ENCODE measurements around the gene GAMT. TPM values are rescaled to one million over a fixed set of nuclear protein-coding genes. Genes with fewer than 3 reads are reported as not detected.

Gene GAMT
- total and polyA plus RNA-seq, 3 donors from 2014 or later = 92.2 to 191 (median 144) TPM

DNA sequence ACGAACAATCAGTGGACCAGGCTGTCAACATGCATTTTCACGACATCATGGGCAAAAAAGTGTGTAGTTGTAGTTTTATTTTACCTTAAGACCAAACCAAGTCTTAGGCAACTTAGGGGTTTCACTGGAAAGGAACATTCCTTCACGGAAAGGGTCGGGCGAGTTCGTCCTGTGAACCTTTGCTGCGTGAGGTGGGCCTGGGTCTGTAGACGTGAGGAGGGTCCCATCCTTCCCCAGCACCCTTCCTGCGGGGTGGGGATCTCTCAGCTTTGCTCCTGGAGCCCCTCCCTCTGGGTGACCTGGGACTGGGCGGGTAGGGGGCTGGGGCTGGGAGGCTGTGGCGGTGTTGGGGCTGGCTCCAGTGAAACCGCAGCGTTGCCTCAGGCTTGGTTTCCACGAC, 24.6 kb upstream of the GAMT start:
- WGBS, 2 donors = 90 to 94% methylated on average over 9 to 14 of the region's 14 CpGs
- no peak for DNase-seq

DNA sequence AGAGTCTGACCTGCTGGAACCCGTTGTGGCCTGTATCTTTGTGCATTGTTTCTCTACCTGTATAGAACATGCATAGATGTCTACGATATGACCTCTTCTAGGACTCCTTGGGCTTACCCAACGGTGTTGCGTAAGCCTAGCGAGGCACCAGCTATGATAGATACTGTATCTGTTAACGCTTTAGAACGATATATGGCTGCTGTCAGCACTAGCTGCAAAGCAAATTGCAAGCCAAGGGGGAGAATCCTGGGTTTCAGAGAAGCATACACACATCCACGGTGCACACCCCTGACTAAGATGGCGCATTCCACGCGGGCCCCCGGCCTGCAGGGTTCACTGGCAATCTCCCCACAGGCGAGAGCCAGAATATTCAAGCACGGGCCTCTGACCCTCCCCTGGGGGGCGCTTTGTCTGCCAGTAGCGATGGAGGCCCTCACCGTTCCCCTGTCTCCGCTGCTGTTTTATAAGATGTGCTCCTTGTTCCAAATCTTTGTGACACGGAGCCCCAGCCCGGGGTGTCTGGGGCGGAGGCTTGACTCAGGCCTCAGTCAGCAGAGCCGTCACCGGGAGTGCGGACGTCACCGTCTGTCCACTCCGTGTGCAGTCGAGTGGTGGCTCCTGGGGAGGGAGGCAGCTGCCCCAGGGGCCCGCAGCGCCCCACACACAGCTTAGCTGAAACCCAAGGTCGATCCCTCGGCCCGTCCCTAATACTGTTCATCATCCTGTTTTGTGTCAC, 23.9 kb upstream of the GAMT start:
- TF ChIP-seq, protein P1, sequence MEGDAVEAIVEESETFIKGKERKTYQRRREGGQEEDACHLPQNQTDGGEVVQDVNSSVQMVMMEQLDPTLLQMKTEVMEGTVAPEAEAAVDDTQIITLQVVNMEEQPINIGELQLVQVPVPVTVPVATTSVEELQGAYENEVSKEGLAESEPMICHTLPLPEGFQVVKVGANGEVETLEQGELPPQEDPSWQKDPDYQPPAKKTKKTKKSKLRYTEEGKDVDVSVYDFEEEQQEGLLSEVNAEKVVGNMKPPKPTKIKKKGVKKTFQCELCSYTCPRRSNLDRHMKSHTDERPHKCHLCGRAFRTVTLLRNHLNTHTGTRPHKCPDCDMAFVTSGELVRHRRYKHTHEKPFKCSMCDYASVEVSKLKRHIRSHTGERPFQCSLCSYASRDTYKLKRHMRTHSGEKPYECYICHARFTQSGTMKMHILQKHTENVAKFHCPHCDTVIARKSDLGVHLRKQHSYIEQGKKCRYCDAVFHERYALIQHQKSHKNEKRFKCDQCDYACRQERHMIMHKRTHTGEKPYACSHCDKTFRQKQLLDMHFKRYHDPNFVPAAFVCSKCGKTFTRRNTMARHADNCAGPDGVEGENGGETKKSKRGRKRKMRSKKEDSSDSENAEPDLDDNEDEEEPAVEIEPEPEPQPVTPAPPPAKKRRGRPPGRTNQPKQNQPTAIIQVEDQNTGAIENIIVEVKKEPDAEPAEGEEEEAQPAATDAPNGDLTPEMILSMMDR (IDR thresholded peaks at IDR 0.05) = no peak
- no peak for TF ChIP-seq POLR2A (IDR thresholded peaks at IDR 0.05)
- Histone ChIP-seq H3K4me3 (no peak overlapping the region), H3K4me1 (peaks cover 21% of the 10 kb centered on the region), H3K36me3 (ENCODE audit: low read depth, missing control alignments) (no peaks in the 10 kb centered on the region), H3K27me3 (no peaks in the 10 kb centered on the region), H3K9me3 (no peaks in the 10 kb centered on the region), H3K27ac (no peak overlapping the region)
- no peak for DNase-seq
- WGBS, 2 donors = 84 to 85% methylated on average over 26 to 33 of the region's 33 CpGs
- intact Hi-C loops (cut with DNase I; ENCODE audit: low total_unique reads) = no loop called here

More for the DNA sequence above, 24.6 kb upstream of the GAMT start:
- no peaks in the 10 kb centered on the region for H3K27me3 ChIP-seq
- peaks cover 21% of the 10 kb centered on the region for H3K4me1 ChIP-seq
- intact Hi-C loops (cut with DNase I; ENCODE audit: low total_unique reads) = no loop called here
- H3K9me3 ChIP-seq = no peaks in the 10 kb centered on the region
- TF ChIP-seq POLR2A (IDR thresholded peaks at IDR 0.05) = no peak
- TF ChIP-seq, protein P1 (IDR thresholded peaks at IDR 0.05) = no peak
- no peak overlapping the region for H3K27ac ChIP-seq
- H3K4me3 ChIP-seq = no peak overlapping the region
- H3K36me3 ChIP-seq (ENCODE audit: low read depth, missing control alignments) = no peaks in the 10 kb centered on the region

DNA sequence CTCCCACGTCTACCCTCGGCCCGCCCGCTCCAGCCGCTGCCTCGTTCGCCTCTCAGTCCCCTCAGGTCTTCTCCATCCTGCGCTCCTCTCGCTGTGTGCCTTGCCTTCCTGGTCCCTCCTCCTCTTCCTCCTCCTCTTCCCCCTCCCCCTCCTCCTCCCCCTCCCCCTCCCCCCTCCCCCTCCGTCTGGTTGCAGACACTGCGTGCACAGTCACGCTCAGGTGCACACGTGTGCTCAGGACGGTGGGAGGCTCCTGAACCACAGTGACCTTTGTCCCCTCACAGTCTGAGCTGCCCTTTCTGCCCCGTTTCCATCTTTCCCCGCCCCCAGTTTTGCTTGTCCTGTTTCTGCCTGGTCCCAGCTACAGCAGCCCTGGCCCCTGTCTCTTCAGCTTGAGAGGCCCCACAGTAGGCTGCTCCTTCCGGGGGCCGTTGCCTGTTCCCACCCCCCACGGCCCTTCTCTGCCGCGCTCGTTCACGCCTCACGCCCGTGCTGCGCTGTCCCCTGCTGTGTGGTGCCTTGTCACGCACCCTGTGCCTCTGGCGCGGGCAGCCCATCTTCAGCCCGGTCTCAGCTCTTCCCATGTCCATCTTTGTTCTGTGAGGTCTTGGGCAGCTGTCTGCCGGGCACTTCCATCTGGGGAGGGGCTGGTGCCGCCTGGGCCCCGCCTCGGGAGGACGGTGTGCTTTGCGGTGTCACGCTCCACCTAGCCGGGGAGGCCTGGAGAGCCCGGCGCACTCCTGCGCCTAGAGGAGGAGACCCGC, 23.0 kb upstream of the GAMT start:
- no peak for TF ChIP-seq POLR2A (IDR thresholded peaks at IDR 0.05)
- TF ChIP-seq, protein P1 (IDR thresholded peaks at IDR 0.05) = no peak
- H3K27ac ChIP-seq = no peak overlapping the region
- H3K36me3 ChIP-seq (ENCODE audit: low read depth, missing control alignments) = no peaks in the 10 kb centered on the region
- 85 to 86% methylated on average over 28 to 42 of the region's 42 CpGs for WGBS, 2 donors
- intact Hi-C loops (cut with DNase I; ENCODE audit: low total_unique reads) = no loop called here
- no peaks in the 10 kb centered on the region for H3K9me3 ChIP-seq
- H3K27me3 ChIP-seq = no peaks in the 10 kb centered on the region
- H3K4me1 ChIP-seq = peaks cover 12% of the 10 kb centered on the region
- no peak overlapping the region for H3K4me3 ChIP-seq
- no peak for DNase-seq

DNA sequence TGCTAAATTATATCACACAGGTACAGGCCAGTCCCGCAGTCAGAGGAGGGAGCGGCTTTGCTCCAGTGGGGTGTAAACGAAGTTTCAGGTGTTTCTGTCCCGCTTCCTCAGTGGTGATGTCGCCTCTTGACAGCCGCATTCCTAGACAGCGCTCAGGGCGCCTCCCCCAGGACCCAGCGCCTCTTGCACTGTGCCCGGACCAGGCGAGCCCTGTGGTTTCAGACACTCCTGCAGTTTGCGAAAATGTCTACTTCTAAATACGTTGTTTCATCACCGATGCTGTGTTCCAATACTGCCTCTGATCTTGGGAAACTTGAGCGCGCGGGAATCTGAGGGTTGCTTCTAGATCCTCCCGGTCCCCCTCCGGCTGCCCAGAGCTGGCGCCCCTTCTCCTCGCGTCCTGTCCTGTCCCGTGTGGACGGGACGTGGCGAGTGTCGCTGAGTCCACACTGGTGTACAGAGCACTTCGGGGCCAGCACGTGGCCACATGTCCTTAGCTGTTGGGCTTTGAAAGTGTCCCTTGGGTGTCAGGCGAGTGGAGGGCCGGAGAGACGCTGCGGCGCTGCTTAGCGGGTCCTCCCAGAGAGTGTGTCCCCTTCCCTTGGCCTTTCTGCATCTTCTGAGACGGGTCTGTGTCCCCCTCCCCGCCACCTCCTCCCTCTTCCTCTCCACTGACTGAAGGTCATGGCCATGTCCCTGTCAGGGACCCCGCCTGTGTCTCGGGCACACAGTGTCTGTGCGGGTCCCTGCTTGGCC, 22.3 kb upstream of the GAMT start:
- Histone ChIP-seq H3K4me1 (peaks cover 7% of the 10 kb centered on the region), H3K9me3 (no peaks in the 10 kb centered on the region), H3K27me3 (no peaks in the 10 kb centered on the region), H3K4me3 (no peak overlapping the region), H3K27ac (no peak overlapping the region), H3K36me3 (ENCODE audit: low read depth, missing control alignments) (no peaks in the 10 kb centered on the region)
- no peak for DNase-seq
- WGBS, 2 donors = 88 to 91% methylated on average over 24 to 40 of the region's 40 CpGs
- TF ChIP-seq, protein P1 (IDR thresholded peaks at IDR 0.05) = no peak
- TF ChIP-seq POLR2A (IDR thresholded peaks at IDR 0.05) = no peak
- intact Hi-C loops (cut with DNase I; ENCODE audit: low total_unique reads) = no loop called here
